Kidney epithelial cell (primary cell): ENCODE measurements around the gene INTS1. TPM values are rescaled to one million over a fixed set of nuclear protein-coding genes. Genes with fewer than 3 reads are reported as not detected.

Experiments
- DNase-seq: peaks from one replicate; pipeline ENCODE4 v3.0.0-alpha.2; 2010; ENCODE audit warnings: low read depth
- H3K27me3 ChIP-seq: 2 replicates; pipeline ENCODE4 v1.6.0; 2011; ENCODE audit warnings: low read length; ENCODE audit not compliant: control insufficient read depth, insufficient read depth
- H3K36me3 ChIP-seq: 2 replicates; pipeline ENCODE4 v1.5.1; 2011; ENCODE audit warnings: low read length; ENCODE audit not compliant: control insufficient read depth, insufficient read depth
- H3K4me3 ChIP-seq: 2 replicates; pipeline ENCODE4 v1.5.1; 2011; ENCODE audit warnings: low read depth, mild to moderate bottlenecking, control low read depth, low read length
- CTCF ChIP-seq: IDR thresholded peaks from 2 replicates; pipeline ENCODE4 v1.5.1; 2011; ENCODE audit warnings: mild to moderate bottlenecking, moderate library complexity, low read length, control low read depth, inconsistent platforms; ENCODE audit not compliant: insufficient read depth, poor library complexity, severe bottlenecking
- total RNA-seq: library from RNA; depleted of rRNA; stranded (reverse); fragments of >200 nt; gene quantifications from 2 replicates; pipeline ENCODE4 v1.2.3, GENCODE V29; 2015

Gene INTS1
- total RNA-seq, 1 donor from 2014 or later = 84.3 TPM

GRCh38 chr7:1431226-1431625 lies 73.0 kb downstream of the INTS1 start:
- Histone ChIP-seq H3K27me3 (peaks cover 28% of the 10 kb centered on the region), H3K36me3 (no peaks in the 10 kb centered on the region), H3K4me3 (no peak overlapping the region)
- DNase-seq = no peak
- TF ChIP-seq CTCF = no peak

GRCh38 chr7:1430056-1430845 lies 73.9 kb downstream of the INTS1 start:
- no peak for TF ChIP-seq CTCF
- DNase-seq = no peak
- Histone ChIP-seq H3K4me3 (no peak overlapping the region), H3K27me3 (peaks cover 31% of the 10 kb centered on the region), H3K36me3 (no peaks in the 10 kb centered on the region)

- no peaks in the 10 kb centered on the region for H3K36me3 ChIP-seq
- TF ChIP-seq CTCF = no peak
- no peak overlapping the region for H3K4me3 ChIP-seq
- H3K27me3 ChIP-seq = peaks cover 39% of the 10 kb centered on the region
- DNase-seq = no peak
These were observed 75.2 kb downstream of the INTS1 start for GRCh38 chr7:1428941-1429501.

GRCh38 chr7:1427064-1427657 lies 77.0 kb downstream of the INTS1 start:
- TF ChIP-seq CTCF = no peak
- H3K27me3 ChIP-seq = peaks cover 52% of the 10 kb centered on the region
- no peak for DNase-seq
- no peaks in the 10 kb centered on the region for H3K36me3 ChIP-seq
- H3K4me3 ChIP-seq = no peak overlapping the region

- TF ChIP-seq CTCF = no peak
- no peak for DNase-seq
- H3K4me3 ChIP-seq = no peak overlapping the region
- H3K36me3 ChIP-seq = no peaks in the 10 kb centered on the region
- H3K27me3 ChIP-seq = peaks cover 53% of the 10 kb centered on the region
These were observed 77.7 kb downstream of the INTS1 start for GRCh38 chr7:1426474-1426873.
